ENCODE results near the gene PON1. TPM values are rescaled to one million over a fixed set of nuclear protein-coding genes. Genes with fewer than 3 reads are reported as not detected.

The PON1 gene
- polyA plus RNA-seq, 1 experiment = not detected

GRCh38 chr7:95319570-95319969 is 4.8 kb downstream of the PON1 start:
- H3K4me3 ChIP-seq (ENCODE audit: low read depth, low read length) = no peak overlapping the region
- no peaks in the 10 kb centered on the region for H3K27me3 ChIP-seq (ENCODE audit: control insufficient read depth, insufficient read depth, low read length)
- ChIA-PET CTCF (no interaction called here), POLR2A (no interaction called here)
- H3K27ac ChIP-seq (ENCODE audit: low read depth, low read length) = no peak overlapping the region
- no peaks in the 10 kb centered on the region for H3K9me3 ChIP-seq (ENCODE audit: control insufficient read depth, insufficient read depth, low read length)
- no peak for TF ChIP-seq CTCF (IDR thresholded peaks at IDR 0.05; ENCODE audit: low read depth, low read length)
- DNase-seq (ENCODE audit: low read depth, low spot score) = no peak

GRCh38 chr7:95318501-95319100 is 5.7 kb downstream of the PON1 start:
- Histone ChIP-seq H3K9me3 (ENCODE audit: control insufficient read depth, insufficient read depth, low read length) (no peaks in the 10 kb centered on the region), H3K27ac (ENCODE audit: low read depth, low read length) (no peak overlapping the region), H3K4me3 (ENCODE audit: low read depth, low read length) (no peak overlapping the region), H3K27me3 (ENCODE audit: control insufficient read depth, insufficient read depth, low read length) (no peaks in the 10 kb centered on the region)
- POLR2A ChIA-PET = no interaction called here
- CTCF ChIA-PET = no interaction called here
- DNase-seq (ENCODE audit: low read depth, low spot score) = no peak
- TF ChIP-seq CTCF (IDR thresholded peaks at IDR 0.05; ENCODE audit: low read depth, low read length) = no peak

- no peak for DNase-seq (ENCODE audit: low read depth, low spot score)
- no peak for TF ChIP-seq CTCF (IDR thresholded peaks at IDR 0.05; ENCODE audit: low read depth, low read length)
- Histone ChIP-seq H3K9me3 (ENCODE audit: control insufficient read depth, insufficient read depth, low read length) (no peaks in the 10 kb centered on the region), H3K27me3 (ENCODE audit: control insufficient read depth, insufficient read depth, low read length) (no peaks in the 10 kb centered on the region), H3K4me3 (ENCODE audit: low read depth, low read length) (no peak overlapping the region), H3K27ac (ENCODE audit: low read depth, low read length) (no peak overlapping the region)
- CTCF ChIA-PET = interaction anchor here (0.6 kb wide), 1 partner anchor 1563 kb away, joined by 3 read pairs; no protein-coding TSS in a partner anchor
- POLR2A ChIA-PET = no interaction called here
Observed at GRCh38 chr7:95317966-95318365, 6.4 kb downstream of the PON1 start.

- no peaks in the 10 kb centered on the region for H3K27me3 ChIP-seq (ENCODE audit: control insufficient read depth, insufficient read depth, low read length)
- H3K4me3 ChIP-seq (ENCODE audit: low read depth, low read length) = no peak overlapping the region
- H3K9me3 ChIP-seq (ENCODE audit: control insufficient read depth, insufficient read depth, low read length) = no peaks in the 10 kb centered on the region
- TF ChIP-seq CTCF (IDR thresholded peaks at IDR 0.05; ENCODE audit: low read depth, low read length) = no peak
- CTCF ChIA-PET = interaction anchor here (0.6 kb wide), 1 partner anchor 1563 kb away, joined by 3 read pairs; no protein-coding TSS in a partner anchor
- POLR2A ChIA-PET = no interaction called here
- H3K27ac ChIP-seq (ENCODE audit: low read depth, low read length) = no peak overlapping the region
- no peak for DNase-seq (ENCODE audit: low read depth, low spot score)
Observed at GRCh38 chr7:95317546-95317945, 6.8 kb downstream of the PON1 start.

- CTCF ChIA-PET = interaction anchor here (1.5 kb wide), 1 partner anchor 160 kb away, joined by 4 read pairs; no protein-coding TSS in a partner anchor
- no peak for TF ChIP-seq CTCF (IDR thresholded peaks at IDR 0.05; ENCODE audit: low read depth, low read length)
Observed at GRCh38 chr7:95316588-95316987, 7.7 kb downstream of the PON1 start.

More at GRCh38 chr7:95316588-95316987, 7.7 kb downstream of the PON1 start:
- Histone ChIP-seq H3K27ac (ENCODE audit: low read depth, low read length) (no peak overlapping the region), H3K27me3 (ENCODE audit: control insufficient read depth, insufficient read depth, low read length) (no peaks in the 10 kb centered on the region), H3K4me3 (ENCODE audit: low read depth, low read length) (no peak overlapping the region), H3K9me3 (ENCODE audit: control insufficient read depth, insufficient read depth, low read length) (no peaks in the 10 kb centered on the region)
- POLR2A ChIA-PET = no interaction called here
- no peak for DNase-seq (ENCODE audit: low read depth, low spot score)

All from AG04450 (cell line).